HepG2 (cell line): Measurements from ENCODE around the gene DPM1. TPM values are rescaled to one million over a fixed set of nuclear protein-coding genes. Genes with fewer than 3 reads are reported as not detected.

Experiments used
- BCL6 ChIP-seq: IDR thresholded peaks from 2 replicates; pipeline ENCODE4 v1.6.1; 2016; ENCODE audit warnings: missing genetic modification reagents, missing compliant biosample characterization
- DPF2 ChIP-seq: sonication (generic); formaldehyde crosslinking; IDR thresholded peaks from 2 replicates; pipeline ENCODE4 v1.4.0; 2020; ENCODE audit warnings: mild to moderate bottlenecking, low read depth, missing genetic modification reagents, borderline replicate concordance
- HNRNPL ChIP-seq: fragments of 200-400 bp; formaldehyde crosslinking; IDR thresholded peaks from 2 replicates; pipeline ENCODE4 v1.6.1; 2017; ENCODE audit warnings: mild to moderate bottlenecking, low read depth, low read length
- NR1H2 ChIP-seq: sonication (generic); formaldehyde crosslinking; IDR thresholded peaks from 2 replicates; pipeline ENCODE4 v1.8.1; 2022; ENCODE audit warnings: low read depth, missing genetic modification reagents, borderline replicate concordance
- ONECUT2 ChIP-seq: sonication (generic); formaldehyde crosslinking; IDR thresholded peaks from 2 replicates; pipeline ENCODE4 v1.4.0; 2020; ENCODE audit warnings: missing genetic modification reagents
- SALL1 ChIP-seq: sonication (generic); formaldehyde crosslinking; IDR thresholded peaks from 2 replicates; pipeline ENCODE4 v1.8.0; 2022; ENCODE audit warnings: mild to moderate bottlenecking, missing genetic modification reagents
- SMAD9 ChIP-seq: sonication (generic); formaldehyde crosslinking; IDR thresholded peaks from 2 replicates; pipeline ENCODE4 v1.5.1; 2020; ENCODE audit warnings: mild to moderate bottlenecking, missing genetic modification reagents
- ZKSCAN8 ChIP-seq: IDR thresholded peaks from 2 replicates; pipeline ENCODE4 v1.6.1; 2016; ENCODE audit warnings: borderline replicate concordance, missing genetic modification reagents, missing compliant biosample characterization
- ZNF138 ChIP-seq: sonication (generic); formaldehyde crosslinking; IDR thresholded peaks from 2 replicates; pipeline ENCODE4 v1.5.0; 2020; ENCODE audit warnings: mild to moderate bottlenecking, low read depth, missing genetic modification reagents
- ZNF256 ChIP-seq: sonication (generic); formaldehyde crosslinking; conservative IDR thresholded peaks from 2 replicates; pipeline ENCODE4 v1.4.0; 2020; ENCODE audit warnings: missing genetic modification reagents
- ZNF713 ChIP-seq: sonication (generic); formaldehyde crosslinking; IDR thresholded peaks from 2 replicates; pipeline ENCODE4 v1.4.0; 2020; ENCODE audit warnings: mild to moderate bottlenecking, missing genetic modification reagents
- ZNF777 ChIP-seq: sonication (generic); formaldehyde crosslinking; IDR thresholded peaks from 2 replicates; pipeline ENCODE4 v1.4.0; 2020; ENCODE audit warnings: missing genetic modification reagents
- ZNF792 ChIP-seq: IDR thresholded peaks from 2 replicates; pipeline ENCODE4 v1.6.1; 2016
- ZNF879 ChIP-seq: sonication (generic); formaldehyde crosslinking; IDR thresholded peaks from 2 replicates; pipeline ENCODE4 v1.8.1; 2023; ENCODE audit warnings: missing genetic modification reagents
- ZSCAN20 ChIP-seq: sonication (generic); formaldehyde crosslinking; IDR thresholded peaks from 2 replicates; pipeline ENCODE4 v1.4.0; 2020; ENCODE audit warnings: missing genetic modification reagents, mild to moderate bottlenecking, borderline replicate concordance
- polyA plus RNA-seq, 8 experiments: library from polyadenylated mRNA; depleted of rRNA in 3 of 8; stranded (reverse) in 7 of 8; unstranded in 1 of 8; fragments of >200 nt; fragmentation: Illumina TruSeq in 4 of 8; extraction: Trizol in 4 of 8; gene quantifications; 2 replicates each; pipeline versions ENCODE4 v1.2.1 to v1.2.3, GENCODE V29; 2011 to 2016; ENCODE audit warnings: low read depth in 4 of 8, missing spikeins in 1 of 8, mixed read lengths in 1 of 8; ENCODE audit not compliant: insufficient read depth in 1 of 8
- total RNA-seq, 5 experiments: library from RNA; depleted of rRNA; stranded (reverse); fragments of >200 nt; fragmentation: Illumina TruSeq; extraction: Trizol; gene quantifications; 2 replicates each; pipeline ENCODE4 v1.2.3, GENCODE V29; 2016; ENCODE audit warnings: low read depth in 1 of 5
- TF ChIP-seq, protein P1 (sequence below): sonication (generic); formaldehyde crosslinking; IDR thresholded peaks from 2 replicates; pipeline ENCODE4 v1.5.0; 2020; ENCODE audit warnings: mild to moderate bottlenecking, missing genetic modification reagents
- TF ChIP-seq, protein P2 (sequence below): sonication (generic); formaldehyde crosslinking; IDR thresholded peaks from 2 replicates; pipeline ENCODE4 v1.8.0; 2022; ENCODE audit warnings: mild to moderate bottlenecking, missing genetic modification reagents, moderate library complexity
- TF ChIP-seq, protein P3 (sequence below): sonication (generic); formaldehyde crosslinking; IDR thresholded peaks from 2 replicates; pipeline ENCODE4 v1.8.1; 2023; ENCODE audit warnings: missing genetic modification reagents, inconsistent platforms, borderline replicate concordance
- TF ChIP-seq, protein P4 (sequence below): IDR thresholded peaks from 2 replicates; pipeline ENCODE4 v1.6.1; 2016; ENCODE audit warnings: control low read depth
- TF ChIP-seq, protein P5 (sequence below): sonication (generic); formaldehyde crosslinking; IDR thresholded peaks from 2 replicates; pipeline ENCODE4; 2020; ENCODE audit warnings: missing genetic modification reagents, mild to moderate bottlenecking, borderline replicate concordance

Gene DPM1
- total and polyA plus RNA-seq, 2 of the 13 experiments (the other 11 are each of a cell fraction or from before 2014, with no cell fraction given) = 83.2 to 161 TPM

DNA sequence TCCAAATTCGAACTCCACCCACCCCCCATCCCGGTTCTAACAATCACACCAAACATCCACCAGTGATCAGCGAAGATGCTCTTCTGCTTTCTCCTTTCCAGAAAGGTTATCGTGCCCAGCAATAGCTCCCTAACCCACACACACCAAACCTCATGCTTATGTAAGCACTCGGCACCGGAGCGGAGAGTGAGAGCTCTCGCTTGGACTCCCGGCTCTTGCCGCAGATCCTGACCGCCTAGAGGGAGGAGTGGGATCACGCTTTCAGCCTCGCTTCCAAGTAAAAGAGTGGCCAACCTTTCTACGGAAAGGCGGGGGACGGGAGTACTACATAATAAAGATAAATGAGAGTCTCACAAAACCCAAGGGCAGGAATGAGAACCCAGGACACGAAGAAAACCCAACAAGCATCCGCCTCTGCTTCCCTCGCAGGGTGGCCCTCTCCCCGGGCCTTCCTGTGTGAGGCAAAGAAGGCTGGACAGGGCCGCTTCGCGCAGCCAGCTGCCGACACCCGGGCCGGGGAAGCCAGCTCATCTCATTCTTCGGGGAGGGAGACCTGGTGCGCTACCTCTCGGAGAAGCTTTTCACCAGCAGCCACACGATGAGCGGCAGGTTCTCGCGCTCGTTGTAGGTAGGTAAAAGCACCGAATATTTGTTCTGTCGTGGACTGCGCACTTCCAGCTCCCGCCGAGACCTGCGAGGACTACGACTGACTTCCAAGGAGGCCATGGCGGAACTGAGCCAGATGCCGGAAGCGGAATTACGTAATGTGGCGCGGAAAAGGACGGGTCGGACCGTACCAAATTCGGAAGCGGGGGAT is at the start of gene DPM1 (continued):
- TF ChIP-seq, protein P1, sequence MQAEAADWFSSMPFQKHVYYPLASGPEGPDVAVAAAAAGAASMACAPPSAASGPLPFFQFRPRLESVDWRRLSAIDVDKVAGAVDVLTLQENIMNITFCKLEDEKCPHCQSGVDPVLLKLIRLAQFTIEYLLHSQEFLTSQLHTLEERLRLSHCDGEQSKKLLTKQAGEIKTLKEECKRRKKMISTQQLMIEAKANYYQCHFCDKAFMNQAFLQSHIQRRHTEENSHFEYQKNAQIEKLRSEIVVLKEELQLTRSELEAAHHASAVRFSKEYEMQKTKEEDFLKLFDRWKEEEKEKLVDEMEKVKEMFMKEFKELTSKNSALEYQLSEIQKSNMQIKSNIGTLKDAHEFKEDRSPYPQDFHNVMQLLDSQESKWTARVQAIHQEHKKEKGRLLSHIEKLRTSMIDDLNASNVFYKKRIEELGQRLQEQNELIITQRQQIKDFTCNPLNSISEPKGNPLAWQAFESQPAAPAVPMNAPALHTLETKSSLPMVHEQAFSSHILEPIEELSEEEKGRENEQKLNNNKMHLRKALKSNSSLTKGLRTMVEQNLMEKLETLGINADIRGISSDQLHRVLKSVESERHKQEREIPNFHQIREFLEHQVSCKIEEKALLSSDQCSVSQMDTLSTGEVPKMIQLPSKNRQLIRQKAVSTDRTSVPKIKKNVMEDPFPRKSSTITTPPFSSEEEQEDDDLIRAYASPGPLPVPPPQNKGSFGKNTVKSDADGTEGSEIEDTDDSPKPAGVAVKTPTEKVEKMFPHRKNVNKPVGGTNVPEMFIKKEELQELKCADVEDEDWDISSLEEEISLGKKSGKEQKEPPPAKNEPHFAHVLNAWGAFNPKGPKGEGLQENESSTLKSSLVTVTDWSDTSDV (CRISPR knock-in tag) = no peak; the same call in 1 of the 2 replicates
- no peak; the same call in 1 of the 2 replicates for TF ChIP-seq SMAD9 (CRISPR knock-in tag)
- no peak for TF ChIP-seq DPF2 (CRISPR knock-in tag)
- TF ChIP-seq, protein P2, sequence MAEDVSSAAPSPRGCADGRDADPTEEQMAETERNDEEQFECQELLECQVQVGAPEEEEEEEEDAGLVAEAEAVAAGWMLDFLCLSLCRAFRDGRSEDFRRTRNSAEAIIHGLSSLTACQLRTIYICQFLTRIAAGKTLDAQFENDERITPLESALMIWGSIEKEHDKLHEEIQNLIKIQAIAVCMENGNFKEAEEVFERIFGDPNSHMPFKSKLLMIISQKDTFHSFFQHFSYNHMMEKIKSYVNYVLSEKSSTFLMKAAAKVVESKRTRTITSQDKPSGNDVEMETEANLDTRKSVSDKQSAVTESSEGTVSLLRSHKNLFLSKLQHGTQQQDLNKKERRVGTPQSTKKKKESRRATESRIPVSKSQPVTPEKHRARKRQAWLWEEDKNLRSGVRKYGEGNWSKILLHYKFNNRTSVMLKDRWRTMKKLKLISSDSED (CRISPR knock-in tag) = no peak
- TF ChIP-seq ZNF792 = peak; percentile 51; the same call in 1 of the 2 replicates
- no peak for TF ChIP-seq ZKSCAN8 (CRISPR knock-in tag)
- TF ChIP-seq, protein P3, sequence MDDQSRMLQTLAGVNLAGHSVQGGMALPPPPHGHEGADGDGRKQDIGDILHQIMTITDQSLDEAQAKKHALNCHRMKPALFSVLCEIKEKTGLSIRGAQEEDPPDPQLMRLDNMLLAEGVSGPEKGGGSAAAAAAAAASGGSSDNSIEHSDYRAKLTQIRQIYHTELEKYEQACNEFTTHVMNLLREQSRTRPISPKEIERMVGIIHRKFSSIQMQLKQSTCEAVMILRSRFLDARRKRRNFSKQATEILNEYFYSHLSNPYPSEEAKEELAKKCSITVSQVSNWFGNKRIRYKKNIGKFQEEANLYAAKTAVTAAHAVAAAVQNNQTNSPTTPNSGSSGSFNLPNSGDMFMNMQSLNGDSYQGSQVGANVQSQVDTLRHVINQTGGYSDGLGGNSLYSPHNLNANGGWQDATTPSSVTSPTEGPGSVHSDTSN = no peak
- 0 out of 2 replicates have a peak, but pooled peaks have one; percentile 79 for TF ChIP-seq ZNF138
- no peak for TF ChIP-seq ONECUT2 (CRISPR knock-in tag)
- peak; percentile 38; the same call in 1 of the 2 replicates for TF ChIP-seq HNRNPL
- TF ChIP-seq NR1H2 (CRISPR knock-in tag) = peak; percentile 85; the same call in 1 of the 2 replicates
- no peak; the same call in 1 of the 2 replicates for TF ChIP-seq ZNF713 (CRISPR knock-in tag)
- TF ChIP-seq ZNF879 = no peak
- TF ChIP-seq ZNF777 (CRISPR knock-in tag) = no peak
- no peak for TF ChIP-seq ZSCAN20 (CRISPR knock-in tag)
- TF ChIP-seq SALL1 (CRISPR knock-in tag) = peak; percentile 75; the same call in 1 of the 2 replicates
- 0 out of 2 replicates have a peak, but pooled peaks have one; percentile 44 for TF ChIP-seq BCL6 (CRISPR knock-in tag)
- TF ChIP-seq, protein P4, sequence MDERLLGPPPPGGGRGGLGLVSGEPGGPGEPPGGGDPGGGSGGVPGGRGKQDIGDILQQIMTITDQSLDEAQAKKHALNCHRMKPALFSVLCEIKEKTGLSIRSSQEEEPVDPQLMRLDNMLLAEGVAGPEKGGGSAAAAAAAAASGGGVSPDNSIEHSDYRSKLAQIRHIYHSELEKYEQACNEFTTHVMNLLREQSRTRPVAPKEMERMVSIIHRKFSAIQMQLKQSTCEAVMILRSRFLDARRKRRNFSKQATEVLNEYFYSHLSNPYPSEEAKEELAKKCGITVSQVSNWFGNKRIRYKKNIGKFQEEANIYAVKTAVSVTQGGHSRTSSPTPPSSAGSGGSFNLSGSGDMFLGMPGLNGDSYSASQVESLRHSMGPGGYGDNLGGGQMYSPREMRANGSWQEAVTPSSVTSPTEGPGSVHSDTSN (CRISPR knock-in tag) = no peak
- TF ChIP-seq, protein P5, sequence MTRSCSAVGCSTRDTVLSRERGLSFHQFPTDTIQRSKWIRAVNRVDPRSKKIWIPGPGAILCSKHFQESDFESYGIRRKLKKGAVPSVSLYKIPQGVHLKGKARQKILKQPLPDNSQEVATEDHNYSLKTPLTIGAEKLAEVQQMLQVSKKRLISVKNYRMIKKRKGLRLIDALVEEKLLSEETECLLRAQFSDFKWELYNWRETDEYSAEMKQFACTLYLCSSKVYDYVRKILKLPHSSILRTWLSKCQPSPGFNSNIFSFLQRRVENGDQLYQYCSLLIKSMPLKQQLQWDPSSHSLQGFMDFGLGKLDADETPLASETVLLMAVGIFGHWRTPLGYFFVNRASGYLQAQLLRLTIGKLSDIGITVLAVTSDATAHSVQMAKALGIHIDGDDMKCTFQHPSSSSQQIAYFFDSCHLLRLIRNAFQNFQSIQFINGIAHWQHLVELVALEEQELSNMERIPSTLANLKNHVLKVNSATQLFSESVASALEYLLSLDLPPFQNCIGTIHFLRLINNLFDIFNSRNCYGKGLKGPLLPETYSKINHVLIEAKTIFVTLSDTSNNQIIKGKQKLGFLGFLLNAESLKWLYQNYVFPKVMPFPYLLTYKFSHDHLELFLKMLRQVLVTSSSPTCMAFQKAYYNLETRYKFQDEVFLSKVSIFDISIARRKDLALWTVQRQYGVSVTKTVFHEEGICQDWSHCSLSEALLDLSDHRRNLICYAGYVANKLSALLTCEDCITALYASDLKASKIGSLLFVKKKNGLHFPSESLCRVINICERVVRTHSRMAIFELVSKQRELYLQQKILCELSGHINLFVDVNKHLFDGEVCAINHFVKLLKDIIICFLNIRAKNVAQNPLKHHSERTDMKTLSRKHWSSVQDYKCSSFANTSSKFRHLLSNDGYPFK (CRISPR knock-in tag) = peak; percentile 88; the same call in 1 of the 2 replicates
- TF ChIP-seq ZNF256 (CRISPR knock-in tag) = no peak
